ENCODE measurements around the gene GLTP.
"Not testable (repeated sequence)": the region's sequence is repeated elsewhere in the genome, so short reads cannot be mapped to it uniquely, and the experiment has no call there.

GLTP gene

DNA sequence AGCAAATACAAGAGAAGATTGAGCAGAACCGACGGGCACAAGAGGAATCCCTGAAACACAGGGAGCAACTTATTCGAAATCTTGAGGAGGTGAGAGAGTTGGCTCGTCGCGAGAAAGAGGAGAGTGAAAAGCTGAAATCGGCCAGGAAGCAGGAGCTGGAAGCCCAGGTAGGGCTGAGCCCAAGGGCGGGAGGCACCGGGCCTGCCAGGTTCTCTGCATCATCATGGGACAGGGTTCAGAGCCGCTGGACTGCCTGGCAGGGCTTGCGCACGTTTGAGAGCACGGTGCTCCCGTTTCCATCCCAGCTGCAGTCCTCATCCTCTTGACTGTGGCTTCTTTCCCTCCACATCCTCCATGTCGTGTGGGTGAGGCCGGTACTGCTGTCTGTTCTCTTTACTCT is 34.1 kb upstream of the GLTP start:
- peak overlapping the region in 1 of 2 donors; percentile 68 for H3K27ac Mint-ChIP-seq
- DNase-seq, result no peak
- no peaks in the 10 kb centered on the region for H3K27me3 Mint-ChIP-seq
- no peaks in the 10 kb centered on the region for H3K9me3 Mint-ChIP-seq
- H3K4me3 Mint-ChIP-seq, result no peak overlapping the region
- H3K4me1 Mint-ChIP-seq, result no peaks in the 10 kb centered on the region
- no peak for ATAC-seq

- H3K27me3 Mint-ChIP-seq, result no peaks in the 10 kb centered on the region
- ATAC-seq, result no peak
- H3K4me3 Mint-ChIP-seq, result no peak overlapping the region
- no peak for DNase-seq
- H3K4me1 Mint-ChIP-seq, result no peaks in the 10 kb centered on the region
- H3K27ac Mint-ChIP-seq, result peak overlapping the region in 1 of 2 donors; percentile 61
- H3K9me3 Mint-ChIP-seq, result no peaks in the 10 kb centered on the region
Measured at GRCh38 chr12:109912855-109913321, 32.5 kb upstream of the GLTP start.

DNA sequence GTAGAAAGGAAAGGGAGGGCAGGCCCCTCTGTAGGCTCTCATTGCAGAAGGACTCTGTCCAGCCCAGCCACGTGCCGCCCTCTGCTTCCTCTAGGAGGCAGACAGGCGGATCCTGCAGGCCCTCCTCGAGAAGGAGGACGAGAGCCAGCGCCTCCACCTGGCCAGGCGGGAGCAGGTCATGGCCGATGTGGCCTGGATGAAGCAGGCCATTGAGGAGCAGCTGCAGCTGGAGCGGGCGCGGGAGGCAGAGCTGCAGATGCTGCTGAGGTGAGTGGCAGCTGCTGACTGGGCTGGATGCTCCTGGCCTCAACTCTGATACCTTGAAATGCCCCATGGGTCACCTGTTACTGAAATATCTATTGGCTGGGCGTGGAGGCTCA is 30.6 kb upstream of the GLTP start:
- no peaks in the 10 kb centered on the region for H3K27me3 Mint-ChIP-seq
- H3K9me3 Mint-ChIP-seq, result no peaks in the 10 kb centered on the region
- ATAC-seq, result peak; percentile 68
- no peaks in the 10 kb centered on the region for H3K4me1 Mint-ChIP-seq
- peak; percentile 14 to 26 for DNase-seq
- no peak overlapping the region for H3K4me3 Mint-ChIP-seq
- H3K27ac Mint-ChIP-seq, result peak overlapping the region in 1 of 2 donors; percentile 29

DNA sequence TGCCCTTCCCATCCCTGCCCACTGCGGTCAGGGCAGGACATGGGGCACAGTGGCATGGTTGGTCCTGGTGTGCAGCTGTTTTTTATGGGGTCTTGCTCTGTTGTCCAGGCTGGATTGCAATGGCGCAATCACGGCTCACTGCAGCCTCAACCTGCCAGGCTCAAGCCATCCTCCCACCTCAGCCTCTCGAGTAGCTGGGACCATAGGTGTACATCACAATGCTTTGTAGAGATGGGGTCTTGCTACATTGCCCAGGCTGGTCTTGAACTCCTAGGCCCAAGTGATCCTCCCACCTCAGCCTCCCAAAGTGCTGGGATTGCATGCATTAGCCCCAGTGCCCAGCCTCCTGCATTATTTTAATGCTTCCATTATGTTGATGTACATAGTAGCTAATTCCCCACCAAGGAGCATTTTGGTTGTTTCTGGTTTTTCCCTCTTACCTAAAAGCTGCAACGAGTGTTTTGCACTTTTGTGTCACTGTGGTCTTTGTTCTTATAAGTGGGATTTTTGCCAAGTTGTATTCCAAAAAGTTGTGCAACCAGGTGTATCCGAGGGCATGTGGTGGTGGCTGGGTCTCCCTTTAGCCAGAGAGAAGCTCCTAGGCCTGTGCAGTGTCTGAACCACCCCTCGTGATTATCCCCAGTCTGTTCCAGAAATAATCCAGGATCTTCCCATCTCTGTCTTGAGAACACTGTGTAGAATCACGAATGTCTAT is 30.1 kb upstream of the GLTP start:
- ATAC-seq (peak; percentile 11), DNase-seq (no peak)
- Mint-ChIP-seq H3K4me3 (no peak overlapping the region), H3K27me3 (no peaks in the 10 kb centered on the region), H3K4me1 (no peaks in the 10 kb centered on the region), H3K27ac (no peak overlapping the region), H3K9me3 (no peaks in the 10 kb centered on the region)

DNA sequence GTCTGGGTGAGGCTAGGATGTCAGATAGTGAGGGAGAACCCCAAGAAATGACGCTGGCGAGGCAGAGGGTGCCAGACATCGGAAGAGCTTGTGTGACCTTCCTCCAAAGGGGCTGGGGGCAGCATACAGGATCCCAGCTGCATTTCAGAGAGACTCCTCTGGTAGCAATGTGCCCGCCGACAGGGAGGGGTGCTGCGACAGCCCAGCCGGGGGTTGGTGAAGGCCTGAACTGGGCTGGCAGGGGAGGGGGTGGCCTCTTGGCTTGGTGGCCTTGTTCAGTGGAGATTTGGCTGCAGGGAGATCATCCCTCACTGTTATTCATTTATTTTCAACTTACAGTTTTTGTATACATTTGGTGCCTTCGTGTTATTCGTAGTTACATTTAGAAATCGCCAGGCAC is 25.0 kb upstream of the GLTP start:
- ATAC-seq, result no peak
- H3K27ac Mint-ChIP-seq, result no peak overlapping the region
- no peak overlapping the region for H3K4me3 Mint-ChIP-seq
- no peaks in the 10 kb centered on the region for H3K9me3 Mint-ChIP-seq
- H3K4me1 Mint-ChIP-seq, result peaks cover 17% of the 10 kb centered on the region
- no peaks in the 10 kb centered on the region for H3K27me3 Mint-ChIP-seq
- no peak for DNase-seq

GRCh38 chr12:109902891-109903418 is 22.6 kb upstream of the GLTP start:
- H3K27ac Mint-ChIP-seq, result no peak overlapping the region
- H3K4me3 Mint-ChIP-seq, result no peak overlapping the region
- DNase-seq, result no peak
- peaks cover 23% of the 10 kb centered on the region for H3K4me1 Mint-ChIP-seq
- no peaks in the 10 kb centered on the region for H3K9me3 Mint-ChIP-seq
- H3K27me3 Mint-ChIP-seq, result no peaks in the 10 kb centered on the region
- ATAC-seq, result no peak

- Mint-ChIP-seq H3K27ac (peak overlapping the region; percentile 88 to 99), H3K27me3 (no peaks in the 10 kb centered on the region), H3K4me3 (peak overlapping the region; percentile 84 to 96), H3K4me1 (peaks cover 23% of the 10 kb centered on the region), H3K9me3 (no peaks in the 10 kb centered on the region)
- peak; percentile 27 for ATAC-seq
- peak in 1 of 2 donors; percentile 14 for DNase-seq
Measured at GRCh38 chr12:109900752-109901580, 20.6 kb upstream of the GLTP start.

DNA sequence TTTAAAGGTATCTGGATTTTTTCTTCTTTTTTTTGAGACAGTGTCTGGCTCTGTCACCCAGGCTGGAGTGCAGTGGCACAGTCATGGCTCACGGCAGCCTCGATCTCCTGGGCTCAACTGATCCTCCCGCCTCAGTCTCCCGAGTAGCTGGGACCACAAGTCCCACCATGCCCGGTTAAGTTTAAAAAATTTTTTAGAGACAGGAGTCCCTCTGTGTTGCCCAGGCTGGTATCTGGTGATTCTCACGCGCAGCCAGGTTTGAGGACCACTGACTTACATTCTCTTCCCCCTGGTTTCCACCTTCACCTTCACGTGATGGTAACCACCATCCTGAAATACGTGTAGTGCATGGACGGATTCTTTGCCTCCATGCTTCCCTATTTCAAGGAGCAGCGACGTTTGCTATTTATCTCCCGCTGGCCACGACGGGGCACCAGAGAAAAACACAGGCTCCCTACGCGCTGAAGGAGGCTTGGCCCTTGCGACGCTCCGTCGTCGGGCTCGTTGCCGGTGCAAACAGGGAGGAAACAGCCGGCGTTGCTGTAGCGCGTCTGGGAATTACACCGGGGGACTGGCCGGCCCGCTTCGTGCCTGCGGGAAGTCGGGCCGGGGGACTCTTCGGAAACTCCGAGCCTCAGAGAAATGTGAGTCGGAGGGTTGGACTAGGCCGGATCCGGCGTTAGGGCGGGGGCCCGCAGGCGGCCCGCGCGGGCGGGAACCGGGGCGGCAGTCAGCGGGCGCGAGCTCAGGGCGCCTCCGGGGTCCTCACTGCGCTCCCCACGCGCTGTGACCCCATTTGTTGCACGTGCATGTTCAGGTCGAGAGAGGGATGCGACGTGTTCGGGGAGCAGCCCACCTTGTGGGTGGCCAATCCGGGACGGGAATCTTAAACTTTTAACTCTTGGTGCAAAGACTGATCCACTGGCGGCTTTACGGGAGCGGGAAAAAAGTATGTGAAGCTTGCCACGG is 19.7 kb upstream of the GLTP start, which contains the start of gene TCHP:
Gene TCHP, plus strand, starts transcription at position 492 of the 969 bp plus-strand sequence. CDS start 2,753 bp downstream, outside the sequence.
- Mint-ChIP-seq H3K27ac (peak within 1 kb of the TSS; percentile 98 to 99), H3K27me3 (no peaks in the 10 kb centered on the region), H3K4me3 (peak within 1 kb of the TSS; percentile 84 to 96), H3K4me1 (peaks cover 23% of the 10 kb centered on the region), H3K9me3 (no peaks in the 10 kb centered on the region)
- ATAC-seq, result peak; percentile 91
- peak; percentile 70 to 77 for DNase-seq

DNA sequence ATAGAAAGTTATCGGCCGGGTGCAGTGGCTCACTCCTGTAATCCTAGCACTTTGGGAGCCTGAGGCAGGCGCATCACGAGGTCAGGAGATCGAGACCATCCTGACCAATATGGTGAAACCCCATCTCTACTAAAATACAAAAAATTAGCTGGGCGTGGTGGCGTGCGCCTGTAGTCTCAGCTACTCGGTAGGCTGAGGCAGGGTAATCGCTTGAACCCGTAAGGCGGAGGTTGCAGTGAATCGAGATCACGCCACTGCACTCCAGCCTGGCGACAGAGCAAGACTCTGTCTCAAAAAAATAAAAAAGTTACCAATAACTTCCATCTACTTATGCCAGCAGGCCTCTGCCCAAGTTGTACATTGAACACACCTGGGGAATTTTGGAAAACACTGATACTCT is 19.0 kb upstream of the GLTP start:
- DNase-seq, H3K27ac Mint-ChIP-seq, H3K27me3 Mint-ChIP-seq, ATAC-seq, H3K9me3 Mint-ChIP-seq: not testable (repeated sequence)
- Mint-ChIP-seq H3K4me3 (peak overlapping the region; percentile 84 to 96), H3K4me1 (peaks cover 23% of the 10 kb centered on the region)

- H3K4me3 Mint-ChIP-seq, result no peak overlapping the region
Measured at GRCh38 chr12:109897029-109897428, 16.7 kb upstream of the GLTP start.

DNA sequence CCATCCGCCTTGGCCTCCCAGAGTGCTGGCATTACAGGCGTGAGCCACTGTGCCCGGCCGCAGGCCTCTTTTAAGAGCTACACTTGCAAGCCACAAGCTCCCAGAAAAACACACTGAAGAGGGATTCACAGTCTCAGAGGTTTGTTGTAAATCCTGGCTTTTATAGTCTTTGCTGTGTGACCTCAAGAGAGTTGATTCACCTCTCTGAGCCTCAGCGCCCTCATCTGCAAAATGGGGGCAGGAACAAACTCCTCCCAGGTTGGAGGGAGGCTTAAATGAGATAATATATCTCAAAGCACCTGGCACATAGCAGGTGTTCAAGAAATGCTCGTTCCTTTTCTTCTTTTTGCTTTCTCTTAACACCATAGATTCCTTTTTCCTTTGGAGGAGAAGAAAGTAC is 15.8 kb upstream of the GLTP start:
- Mint-ChIP-seq H3K4me3 (no peak overlapping the region), H3K9me3 (no peaks in the 10 kb centered on the region), H3K27ac (no peak overlapping the region), H3K27me3 (no peaks in the 10 kb centered on the region), H3K4me1 (peaks cover 23% of the 10 kb centered on the region)
- ATAC-seq, result no peak
- no peak for DNase-seq

More at GRCh38 chr12:109897029-109897428, 16.7 kb upstream of the GLTP start:
- H3K27me3 Mint-ChIP-seq, result no peaks in the 10 kb centered on the region
- H3K4me1 Mint-ChIP-seq, result peaks cover 30% of the 10 kb centered on the region
- no peak for ATAC-seq
- no peak overlapping the region for H3K27ac Mint-ChIP-seq
- no peaks in the 10 kb centered on the region for H3K9me3 Mint-ChIP-seq
- DNase-seq, result no peak

DNA sequence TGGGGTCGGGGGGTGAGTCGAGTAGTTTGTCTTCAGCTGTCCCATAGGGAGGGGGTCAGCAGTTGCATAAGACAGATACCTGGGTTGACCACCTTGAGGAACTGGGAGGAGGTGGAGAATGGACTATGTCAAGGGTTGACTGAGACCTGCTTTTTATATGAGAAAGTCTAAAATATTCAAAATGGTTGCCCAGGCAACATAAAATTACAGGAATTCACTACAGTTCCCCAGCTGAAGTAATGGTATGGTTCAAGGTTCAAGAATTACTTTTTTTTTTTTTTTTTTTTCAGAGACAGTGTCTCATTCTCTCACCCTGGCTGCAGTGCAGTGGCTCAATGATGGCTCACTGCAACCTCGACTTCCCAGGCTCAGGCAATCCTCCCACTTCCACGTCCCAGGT is 14.6 kb upstream of the GLTP start:
- Mint-ChIP-seq H3K9me3 (no peaks in the 10 kb centered on the region), H3K4me1 (peaks cover 16% of the 10 kb centered on the region), H3K4me3 (no peak overlapping the region), H3K27me3 (no peaks in the 10 kb centered on the region), H3K27ac (no peak overlapping the region)
- DNase-seq (no peak), ATAC-seq (no peak)

DNA sequence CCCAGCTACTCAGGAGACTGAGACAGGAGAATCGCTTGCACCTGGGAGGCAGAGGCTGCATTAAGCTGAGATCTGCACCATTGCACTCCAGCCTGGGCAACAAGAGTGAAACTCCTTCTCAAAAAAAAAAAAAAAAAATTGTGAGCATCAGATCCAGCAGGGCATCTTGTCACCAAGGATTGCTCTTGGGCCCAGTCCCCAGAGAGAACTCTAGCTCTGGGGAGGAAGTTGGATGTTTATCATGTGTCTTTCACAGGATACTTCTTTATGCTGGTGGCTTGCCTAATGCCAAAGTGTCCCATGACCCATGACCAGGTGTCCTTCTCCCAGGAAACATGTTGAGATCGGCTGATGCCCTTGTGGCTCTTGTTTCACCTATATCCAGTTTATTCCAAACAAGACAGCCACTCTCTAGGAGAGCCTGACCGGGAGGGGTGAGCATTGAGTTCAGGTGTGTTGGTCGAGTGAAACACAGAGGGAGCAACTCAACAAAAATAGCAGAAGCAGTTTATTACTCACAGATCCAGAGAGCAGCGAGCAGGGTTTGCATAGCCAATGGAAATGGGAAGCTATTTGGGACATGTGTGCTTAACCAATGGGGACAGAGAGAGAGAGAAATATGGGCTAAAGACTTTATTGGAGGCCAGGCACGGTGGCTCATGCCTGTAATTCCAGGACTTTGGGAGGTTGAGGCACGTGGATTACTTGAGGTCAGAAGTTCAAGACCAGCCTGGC is 13.1 kb upstream of the GLTP start:
- H3K27me3 Mint-ChIP-seq, result no peaks in the 10 kb centered on the region
- H3K9me3 Mint-ChIP-seq, result no peaks in the 10 kb centered on the region
- no peak for ATAC-seq
- DNase-seq, result no peak
- H3K27ac Mint-ChIP-seq, result no peak overlapping the region
- H3K4me1 Mint-ChIP-seq, result peaks cover 27% of the 10 kb centered on the region
- no peak overlapping the region for H3K4me3 Mint-ChIP-seq

- Mint-ChIP-seq H3K27ac (no peak overlapping the region), H3K27me3 (no peaks in the 10 kb centered on the region), H3K9me3 (no peaks in the 10 kb centered on the region), H3K4me3 (no peak overlapping the region), H3K4me1 (peaks cover 34% of the 10 kb centered on the region)
- DNase-seq (peak in 1 of 2 donors; percentile 21), ATAC-seq (peak; percentile 74)
Measured at GRCh38 chr12:109892748-109893147, 12.4 kb upstream of the GLTP start.

Measured in stimulated activated naive CD8-positive, alpha-beta T cell treated with anti-CD3 and anti-CD28 coated beads, Interleukin-15, amount 100 ng/mL, for 72 hours (primary cell).